Posterior cingulate gyrus (tissue), 11 donors: ENCODE measurements around the gene SH3RF2.
A peak's percentile ranks its signal among the peaks of the same experiment; 100 is the strongest.
"Not testable (repeated sequence)": the region's sequence is repeated elsewhere in the genome, so short reads cannot be mapped to it uniquely, and the experiment has no call there.

ENCODE experiments used
- DNase-seq, 10 donors: peaks; one replicate each; pipeline versions ENCODE4 v3.0.0 to v3.0.0-alpha.2; 2020 to 2021; ENCODE audit warnings: mixed read lengths in 3 of 10
- intact Hi-C: fragments of 100-400 bp; cut with DNase I; formaldehyde crosslinking; loops from one replicate; pipeline ENCODE4 v1.15.1; 2023

The SH3RF2 gene

DNA sequence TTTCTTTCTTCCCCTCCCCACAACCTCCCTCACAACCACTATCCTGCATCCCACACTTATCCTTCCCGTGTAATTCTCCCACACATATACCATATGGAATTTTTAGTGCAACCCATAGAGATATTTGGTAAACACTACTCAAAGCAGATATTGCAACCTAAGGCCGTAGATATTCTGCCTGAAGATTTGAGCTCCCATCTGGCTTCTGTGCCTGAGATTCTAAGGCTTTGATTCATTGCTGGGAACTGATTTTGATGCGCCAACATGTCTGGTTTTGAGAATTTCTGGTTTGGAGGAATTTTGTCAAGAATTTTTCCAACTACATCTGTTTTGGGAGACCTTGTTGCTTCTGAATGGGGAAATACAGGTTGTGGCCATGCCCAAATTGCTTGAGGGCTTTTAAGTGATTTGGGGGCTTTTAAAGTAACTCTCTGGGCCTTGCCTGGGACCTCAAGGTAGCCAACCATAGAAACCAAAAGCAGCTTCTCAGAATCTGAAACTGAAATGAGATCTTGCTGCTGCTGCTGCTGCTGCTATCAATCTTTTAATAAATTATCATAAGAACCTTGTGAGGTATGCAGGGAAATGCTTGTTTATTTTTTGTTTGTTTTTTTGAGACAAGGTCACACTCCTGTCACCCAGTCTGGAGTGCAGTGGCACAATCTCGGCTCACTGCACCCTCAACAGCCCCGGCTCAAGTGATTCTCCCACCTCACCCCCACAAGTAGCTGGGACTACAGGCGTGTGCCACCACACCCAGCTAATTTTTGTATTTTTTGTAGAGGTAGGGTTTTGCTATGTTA lies 132.8 kb downstream of the SH3RF2 start:
- DNase-seq, result no peak
- intact Hi-C loops, result no loop called here

DNA sequence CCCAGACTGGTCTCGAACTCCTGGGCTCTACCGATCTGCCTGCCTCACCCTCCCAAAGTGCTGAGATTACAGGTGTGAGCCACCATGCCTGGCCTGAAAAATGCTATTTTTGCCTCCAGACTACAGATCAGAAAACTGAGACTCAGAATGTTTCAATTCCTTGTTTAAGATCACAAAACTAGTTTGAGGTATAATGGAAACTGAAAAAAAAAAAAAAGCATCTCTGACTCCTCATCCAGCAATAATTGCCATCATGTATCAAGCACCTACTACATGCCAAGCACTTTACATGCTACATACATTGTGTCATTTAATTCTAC lies 133.4 kb downstream of the SH3RF2 start:
- intact Hi-C loops, result no loop called here
- no peak for DNase-seq

DNA sequence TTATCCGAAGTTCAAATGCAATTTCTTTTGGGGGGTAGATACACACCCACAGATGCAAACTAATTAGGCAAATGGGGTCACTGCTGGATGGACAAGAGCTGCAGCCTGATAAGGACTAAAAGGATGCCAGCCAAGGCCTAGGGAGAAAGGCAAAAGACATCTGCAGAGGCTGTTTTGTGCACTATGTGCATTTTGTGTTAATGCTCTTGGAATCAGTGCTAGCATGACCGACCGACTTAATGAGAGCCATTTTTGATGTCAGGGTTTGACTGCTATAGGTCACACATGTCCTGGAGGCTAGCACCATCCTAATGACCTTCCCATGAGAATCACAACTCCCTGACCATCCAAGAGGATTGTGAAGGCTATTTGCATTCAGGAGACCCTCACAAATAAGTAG lies 134.4 kb downstream of the SH3RF2 start:
- DNase-seq, result no peak
- intact Hi-C loops, result no loop called here

DNA sequence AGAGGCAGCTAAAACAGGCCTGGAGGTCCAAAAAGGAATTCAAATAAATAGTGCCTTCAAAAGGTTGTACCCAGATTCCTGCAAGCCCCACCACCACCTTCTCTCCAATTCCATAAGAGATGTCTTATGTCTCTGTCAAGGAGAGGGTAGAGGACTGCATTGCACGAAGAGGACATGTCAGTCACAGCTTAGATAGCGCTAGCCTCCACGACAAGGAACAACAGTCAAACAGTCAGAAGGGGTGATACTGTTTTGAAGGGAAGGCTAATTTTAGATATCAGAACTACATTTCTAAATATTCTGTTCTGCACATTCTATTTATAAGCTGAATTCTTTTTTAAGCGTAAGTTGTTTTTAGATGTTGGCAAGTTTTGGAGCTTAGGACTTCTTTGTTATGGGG lies 134.8 kb downstream of the SH3RF2 start:
- no peak for DNase-seq
- intact Hi-C loops, result no loop called here

DNA sequence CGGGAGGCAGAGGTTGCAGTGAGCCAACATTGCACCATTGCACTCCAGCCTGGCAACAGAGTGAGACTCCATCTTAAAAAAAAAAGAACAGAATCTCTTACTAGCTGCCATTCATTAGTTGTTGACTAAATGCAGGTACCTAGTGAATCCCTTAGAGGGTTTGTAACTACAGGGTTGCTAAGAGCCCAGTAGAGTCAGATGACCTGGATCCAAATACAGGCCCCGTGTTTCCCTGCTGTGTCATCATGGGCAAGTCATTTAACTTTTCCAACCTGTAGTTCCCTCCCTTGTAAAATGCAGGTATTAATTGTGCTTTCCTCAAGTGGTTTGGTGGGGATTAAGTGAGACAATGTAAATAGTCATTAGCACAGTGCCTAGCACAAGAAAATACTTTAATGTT lies 136.2 kb downstream of the SH3RF2 start:
- intact Hi-C loops, result no loop called here
- DNase-seq, result no peak

DNA sequence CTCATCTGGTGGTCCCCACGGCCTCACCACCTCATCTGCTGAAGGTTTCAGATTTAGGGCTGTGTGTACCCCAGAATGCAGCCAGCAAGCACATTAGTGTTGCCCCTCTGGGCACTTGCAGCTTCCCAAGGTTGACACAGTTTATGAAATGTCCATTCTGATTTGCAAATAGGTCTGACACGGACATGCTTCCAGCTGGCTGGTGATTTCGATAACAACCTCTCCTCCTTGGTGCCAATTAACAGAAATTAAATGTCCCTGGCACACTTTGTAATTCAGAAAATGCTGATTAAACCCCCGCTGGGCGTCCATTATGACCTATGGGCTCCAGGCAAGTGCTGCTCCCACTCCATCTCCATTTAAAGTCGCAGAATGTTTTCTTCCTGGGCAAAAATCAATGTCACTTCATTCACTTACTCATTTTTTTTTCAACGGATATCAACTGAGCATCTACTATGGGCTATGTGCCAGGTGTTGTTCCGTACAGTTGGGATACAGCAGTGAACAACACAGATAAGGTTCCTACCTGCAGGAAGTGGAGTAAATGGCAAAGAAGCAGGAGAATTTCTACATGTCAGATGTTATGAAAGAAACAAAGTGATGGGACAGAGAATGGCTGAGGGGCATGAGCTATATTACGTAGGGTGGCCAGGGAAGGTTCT lies 137.0 kb downstream of the SH3RF2 start:
- intact Hi-C loops, result no loop called here
- DNase-seq, result no peak

DNA sequence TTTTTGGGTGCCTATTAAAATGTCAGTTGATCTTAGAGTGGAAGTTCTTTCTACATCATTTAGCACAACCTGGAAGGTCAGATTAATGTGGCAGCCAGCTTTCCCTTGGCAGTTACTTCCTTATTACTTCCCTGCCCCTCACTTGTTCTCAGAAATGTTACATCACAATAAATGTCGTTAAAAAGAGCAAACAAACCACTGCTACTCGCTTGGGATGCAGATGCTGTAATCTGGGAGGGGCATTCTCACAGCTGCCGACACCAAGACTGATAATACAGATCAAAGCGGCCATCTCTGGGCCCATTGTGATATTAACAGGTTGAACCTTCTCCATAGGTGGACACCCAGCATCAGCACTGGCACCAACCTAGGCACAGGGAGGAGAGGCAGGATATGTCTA lies 139.7 kb downstream of the SH3RF2 start:
- DNase-seq, result no peak
- intact Hi-C loops, result no loop called here

DNA sequence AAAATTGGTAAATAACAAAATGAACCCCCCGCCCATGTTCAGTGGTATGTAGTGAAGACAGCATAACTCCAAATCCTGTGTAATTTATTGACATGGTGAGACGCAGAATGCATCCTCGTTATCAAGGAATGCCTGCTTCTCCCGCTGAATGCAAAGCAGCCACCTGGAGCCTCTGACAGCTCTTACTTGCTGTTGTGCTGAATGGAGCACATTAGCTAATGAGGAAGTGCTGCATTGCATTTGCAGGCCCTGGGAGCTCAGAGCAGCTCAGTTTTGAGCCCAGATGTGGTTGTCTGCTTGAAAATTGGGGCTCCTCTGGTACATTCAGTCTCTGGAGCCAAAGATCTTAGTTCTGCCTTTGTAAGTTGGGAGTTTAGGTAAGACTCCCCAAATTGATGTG lies 140.1 kb downstream of the SH3RF2 start:
- intact Hi-C loops, result no loop called here

DNA sequence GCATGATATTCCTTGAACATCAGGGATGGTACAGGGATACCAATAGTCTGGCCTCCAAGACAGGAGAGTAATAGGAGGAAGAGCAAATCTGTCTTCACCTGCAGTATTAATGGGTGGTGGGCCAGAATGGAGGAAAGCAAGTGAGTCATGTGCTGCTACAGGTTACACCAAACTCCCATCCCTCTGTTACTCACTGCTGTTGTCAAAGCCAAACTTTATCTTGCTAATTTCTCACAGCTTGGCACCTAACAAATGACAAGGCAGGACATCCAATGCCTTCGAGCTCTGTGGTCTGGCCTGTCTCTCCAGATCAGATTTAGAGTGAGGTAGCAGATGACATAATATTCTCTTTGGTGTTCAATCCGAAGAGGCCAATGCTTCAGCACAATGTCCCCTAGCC lies 142.2 kb downstream of the SH3RF2 start:
- no peak for DNase-seq
- intact Hi-C loops, result no loop called here

More for the DNA sequence above, 140.1 kb downstream of the SH3RF2 start:
- DNase-seq, result peak in 3 of 10 donors; percentile 16 to 86 (median 42)

DNA sequence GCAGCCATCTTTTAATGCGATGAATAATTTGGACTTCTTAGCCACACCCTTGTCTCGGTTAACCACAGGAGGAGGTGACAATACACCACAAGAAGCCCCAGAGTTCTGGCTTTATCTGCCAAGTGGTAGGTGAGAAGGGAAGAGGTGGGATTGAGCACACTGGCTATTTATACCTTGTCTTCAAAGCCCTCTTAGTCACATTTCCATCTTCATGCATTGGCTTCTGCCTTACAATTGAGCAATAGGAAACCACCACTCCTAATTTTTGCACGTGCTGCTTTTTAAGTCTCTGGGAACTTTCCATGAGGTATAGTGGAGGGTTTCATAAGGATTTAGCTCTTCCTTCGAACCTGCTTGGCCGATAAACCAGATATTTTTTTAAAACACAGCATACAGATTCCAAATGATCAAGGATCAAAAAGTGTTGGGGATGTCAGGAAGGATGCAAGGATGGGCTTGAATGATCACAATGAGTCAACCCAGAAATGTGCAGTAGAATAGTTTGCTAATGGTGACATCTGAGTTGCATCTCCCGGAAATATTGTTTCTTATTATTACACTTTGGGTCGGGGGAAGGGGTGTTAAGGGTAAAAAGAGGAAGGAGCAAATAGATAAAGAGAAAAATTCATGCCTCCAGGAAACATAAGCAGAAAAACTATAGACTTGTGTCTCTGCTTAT lies 143.5 kb downstream of the SH3RF2 start:
- DNase-seq, result no peak
- intact Hi-C loops, result no loop called here

DNA sequence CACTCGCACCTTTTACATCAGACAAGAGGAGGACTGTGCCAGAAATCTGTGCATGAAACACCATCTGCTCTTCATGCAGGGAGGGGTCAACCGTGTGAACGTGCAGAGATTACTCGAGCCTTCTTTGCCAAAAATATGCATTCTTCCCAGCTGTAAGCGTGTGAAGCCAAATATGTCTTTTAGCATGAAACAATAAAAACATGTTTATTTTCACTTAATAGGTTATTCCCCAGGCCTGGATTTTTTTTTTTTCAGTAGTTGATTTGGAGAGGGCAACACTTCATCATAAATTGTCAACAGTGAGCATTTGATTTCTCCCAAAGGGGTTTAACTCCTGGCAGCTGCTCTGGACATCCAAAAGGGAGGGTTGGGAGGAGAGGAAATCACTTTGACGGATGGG lies 145.2 kb downstream of the SH3RF2 start:
- DNase-seq, result no peak
- intact Hi-C loops, result no loop called here

DNA sequence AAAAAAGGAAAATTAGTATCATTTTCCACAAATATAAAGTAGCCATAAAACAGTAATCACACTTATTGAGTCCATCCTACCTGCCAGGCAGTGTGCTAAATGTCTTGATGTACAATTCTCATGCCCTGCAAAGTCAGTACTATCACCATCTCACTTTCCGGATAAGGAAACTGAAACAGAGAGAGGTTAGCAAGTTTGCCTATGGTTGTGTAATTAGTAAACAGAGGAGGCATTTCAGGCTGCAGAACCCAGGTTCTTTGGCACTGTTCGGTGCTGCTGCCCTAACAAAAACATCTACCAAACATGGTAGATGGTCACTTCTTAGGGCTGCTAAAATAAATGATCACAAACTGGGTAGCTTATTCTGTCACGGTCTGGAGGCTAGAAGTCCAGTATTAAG lies 146.4 kb downstream of the SH3RF2 start:
- intact Hi-C loops, result no loop called here
- no peak for DNase-seq

DNA sequence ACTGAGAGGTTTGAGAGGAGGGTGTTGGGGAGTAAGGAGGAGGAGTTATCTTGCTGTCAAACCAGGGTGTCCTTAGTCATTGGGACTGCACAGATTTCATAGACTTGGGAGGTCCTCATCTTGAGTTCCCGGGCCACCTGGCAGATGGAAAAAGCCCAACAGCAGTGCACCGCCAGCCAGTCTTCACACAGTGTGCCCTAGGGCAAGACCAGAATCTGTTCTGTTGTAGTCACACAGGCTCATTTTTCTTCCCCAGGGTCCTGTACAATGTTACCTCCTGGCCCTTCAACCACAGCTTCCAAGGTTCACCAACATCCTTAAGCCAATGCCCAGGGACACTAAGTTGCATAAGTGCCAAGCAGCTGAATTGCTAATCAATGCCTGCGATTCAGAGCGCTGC lies 148.0 kb downstream of the SH3RF2 start:
- DNase-seq, result no peak
- intact Hi-C loops, result no loop called here

DNA sequence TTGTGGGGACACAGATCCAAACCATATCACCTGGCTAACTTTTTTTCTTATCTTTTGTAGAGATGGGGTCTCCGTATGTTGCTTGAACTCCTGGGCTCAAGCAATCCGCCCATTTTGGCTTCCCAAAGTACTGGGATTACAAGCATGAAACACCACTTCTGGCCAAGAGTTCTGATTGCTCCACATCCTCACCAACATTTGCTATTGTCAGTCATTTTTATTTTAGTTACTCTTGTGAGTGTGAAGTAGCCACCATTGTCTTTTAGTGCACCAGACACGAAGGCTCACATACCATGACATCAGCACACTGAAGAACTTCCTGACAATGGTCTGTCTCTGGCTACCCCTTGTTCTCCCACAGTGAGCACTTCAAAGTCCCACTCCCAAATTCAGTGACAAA lies 151.7 kb downstream of the SH3RF2 start:
- no peak for DNase-seq
- intact Hi-C loops, result no loop called here

DNA sequence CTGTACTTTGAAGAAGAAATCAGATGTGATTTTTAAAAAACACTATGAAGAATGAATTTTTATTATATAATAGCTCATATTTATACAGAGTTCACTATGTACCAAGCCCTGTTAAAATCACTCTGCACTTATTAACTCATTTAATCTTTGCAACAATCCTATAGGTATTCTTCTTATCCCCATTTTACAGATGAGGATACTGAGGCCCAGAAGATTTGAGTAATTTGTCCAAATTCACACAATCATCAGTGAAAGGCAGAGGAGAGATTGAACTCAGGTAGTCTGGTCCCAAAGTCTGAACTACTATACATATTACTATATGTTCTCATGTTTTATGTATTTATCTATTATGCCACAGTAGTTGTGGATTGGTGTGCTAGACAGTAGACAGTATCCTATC lies 152.9 kb downstream of the SH3RF2 start:
- DNase-seq, result no peak
- intact Hi-C loops, result no loop called here

DNA sequence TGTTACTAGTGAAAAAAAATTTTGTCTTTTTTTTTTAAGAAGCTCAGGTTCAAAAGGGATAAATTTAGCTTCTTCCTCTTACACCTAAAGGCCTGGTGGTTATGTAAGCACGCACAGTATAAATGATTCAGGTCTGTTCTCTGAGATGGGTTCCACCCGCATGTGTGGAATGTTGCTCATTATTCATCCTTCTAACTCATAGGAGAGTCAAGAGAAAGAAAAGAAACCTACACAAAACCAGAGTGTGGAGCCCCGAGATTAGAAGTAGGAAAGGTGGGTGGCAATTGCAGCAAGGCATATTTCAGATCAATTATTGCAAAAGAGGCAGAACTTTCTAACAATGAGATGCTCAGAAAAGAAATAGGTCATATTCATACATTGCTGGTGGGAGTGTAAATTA lies 155.5 kb downstream of the SH3RF2 start:
- DNase-seq, result no peak
- intact Hi-C loops, result no loop called here

DNA sequence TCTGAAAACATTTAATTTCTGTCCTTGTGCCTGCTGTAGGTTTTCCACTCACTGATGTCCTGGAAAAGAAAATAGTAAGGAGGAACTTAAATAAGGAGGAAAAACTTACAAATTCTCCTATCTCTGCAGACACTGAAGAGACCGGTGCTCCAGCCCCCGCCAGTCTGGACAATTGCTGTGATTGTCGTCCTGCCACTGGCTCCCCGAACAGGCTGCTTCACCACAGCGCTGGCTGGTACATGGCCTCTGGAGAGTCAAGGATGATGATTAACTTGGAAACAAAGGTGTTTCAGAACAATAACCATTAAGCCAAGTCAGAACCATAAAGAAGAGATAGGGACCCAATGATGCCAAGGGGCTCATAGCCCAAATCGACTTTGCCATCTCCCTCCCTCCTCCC lies 161.7 kb downstream of the SH3RF2 start:
- peak in 5 of 10 donors; percentile 10 to 87 (median 60) for DNase-seq
- intact Hi-C loops, result no loop called here

DNA sequence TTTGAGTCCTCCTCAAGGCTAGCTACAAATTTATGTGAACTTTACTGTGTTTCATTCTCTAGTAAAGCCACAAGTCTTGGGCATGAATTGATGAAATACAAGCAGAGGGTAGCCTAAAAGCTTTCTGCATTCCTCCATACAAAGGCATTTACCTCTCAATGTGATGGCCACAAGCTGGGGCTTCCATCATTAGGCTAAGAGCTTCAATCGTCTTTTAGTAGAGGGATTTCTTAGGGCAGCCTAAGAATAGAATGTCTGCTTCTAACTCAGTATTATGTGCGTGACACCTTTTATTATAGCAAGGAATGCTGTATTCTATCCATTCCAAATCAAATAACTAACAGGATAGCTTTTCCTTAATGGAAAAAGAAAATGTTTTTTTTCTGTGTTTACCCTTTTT lies 165.3 kb downstream of the SH3RF2 start:
- DNase-seq, result no peak
- intact Hi-C loops, result no loop called here

DNA sequence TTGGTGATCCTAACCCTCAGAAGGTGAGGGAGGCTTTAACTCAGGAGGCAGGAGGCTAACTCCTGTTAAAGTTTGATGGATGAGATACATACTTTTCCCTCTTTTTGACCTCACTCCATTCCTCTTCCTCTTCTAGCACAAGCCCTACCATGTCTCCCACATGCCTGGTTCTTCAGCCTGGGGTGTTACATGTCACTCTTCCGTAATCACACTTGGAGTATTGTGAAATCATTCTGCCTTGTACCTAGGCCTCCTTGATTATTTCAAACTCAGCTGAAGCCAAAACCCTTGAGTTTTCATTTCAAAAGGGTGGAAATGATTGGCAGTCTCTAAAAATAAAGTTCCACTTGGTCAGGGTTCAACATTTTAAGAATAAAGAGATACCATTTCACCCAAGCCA lies 167.2 kb downstream of the SH3RF2 start:
- no peak for DNase-seq
- intact Hi-C loops, result no loop called here

DNA sequence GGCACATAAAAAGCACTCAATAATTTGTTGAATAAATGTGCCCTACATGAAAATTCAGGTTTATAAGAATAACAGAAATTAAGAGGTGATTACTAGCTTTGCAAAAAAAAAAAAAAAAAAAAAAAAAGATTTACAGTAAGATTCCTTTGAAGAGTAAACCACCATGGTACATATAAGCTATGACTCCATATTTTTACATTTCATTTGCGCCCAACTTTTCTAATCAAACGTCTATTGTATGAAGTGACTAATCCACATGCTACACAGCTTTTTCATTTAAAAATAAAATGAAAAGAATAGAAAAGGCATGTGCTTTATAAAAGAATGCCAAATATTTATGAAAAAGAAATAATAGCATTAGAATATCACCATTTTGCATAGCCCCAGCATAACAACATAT lies 169.1 kb downstream of the SH3RF2 start, which contains the start of gene PLAC8L1:
Gene PLAC8L1 (minus strand): TSS at position 101 of the 400 bp plus-strand sequence. CDS start 1,266 bp downstream, outside the sequence.
- intact Hi-C loops, result no loop called here
- DNase-seq, result no peak

DNA sequence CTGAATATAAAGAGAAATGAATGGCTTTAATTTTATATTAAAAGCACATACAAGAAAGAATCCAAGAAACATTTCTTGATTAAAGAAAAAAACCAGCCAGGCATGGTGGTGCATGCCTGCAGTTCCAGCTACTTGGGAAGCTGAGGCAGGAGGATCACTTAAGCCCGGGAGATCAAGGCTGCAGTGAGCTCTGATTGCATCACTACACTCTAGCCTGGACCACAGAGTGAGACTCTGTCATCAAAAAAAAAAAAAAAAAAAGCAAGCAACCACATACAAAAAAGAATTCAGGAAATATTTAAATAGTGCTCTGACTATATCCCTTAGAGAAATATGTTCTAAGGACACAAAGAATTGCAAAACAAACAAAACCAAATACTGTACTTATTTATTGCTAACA lies 171.5 kb downstream of the SH3RF2 start:
- intact Hi-C loops, result no loop called here
- DNase-seq, result no peak

DNA sequence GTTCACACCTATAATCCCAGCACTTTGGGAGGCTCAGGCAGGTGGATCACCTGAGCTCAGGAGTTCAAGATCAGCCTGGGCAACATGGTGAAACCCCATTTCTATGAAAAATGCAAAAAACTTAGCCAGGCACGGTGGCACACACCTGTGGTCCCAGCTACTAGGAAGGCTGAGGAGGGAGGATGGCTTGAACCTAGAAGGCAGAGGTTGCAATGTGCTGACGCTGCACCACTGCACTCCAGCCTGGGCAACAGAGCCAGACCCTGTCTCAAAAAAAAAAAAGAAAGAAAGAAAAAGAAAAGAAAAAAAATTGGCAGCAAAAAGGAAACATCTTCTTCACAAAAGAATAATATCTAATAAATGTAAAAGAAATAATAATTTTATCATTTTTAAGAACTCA lies 172.5 kb downstream of the SH3RF2 start:
- intact Hi-C loops, DNase-seq: not testable (repeated sequence)
